Thyroid gland (tissue), 4 donors: Measurements from ENCODE around the gene RHBDD2. TPM values are rescaled to one million over a fixed set of nuclear protein-coding genes. Genes with fewer than 3 reads are reported as not detected.

Experiments used
- DNase-seq, 2 donors: peaks; one replicate each; pipeline ENCODE4 v3.0.0-alpha.2; 2019
- H3K27ac ChIP-seq, 3 donors: fragments of 200-600 bp; sonication (generic); 1 replicate in 2 of 3; 2 replicates in 1 of 3; pipeline ENCODE4 v1.5.1; 2016 to 2019; ENCODE audit warnings: mild to moderate bottlenecking in 1 of 3, moderate library complexity in 1 of 3
- H3K27me3 ChIP-seq: fragments of 200-600 bp; sonication (generic); one replicate; pipeline ENCODE4 v1.5.1; 2019
- H3K36me3 ChIP-seq, 2 donors: fragments of 200-600 bp; sonication (generic); one replicate each; pipeline ENCODE4 v1.5.1; 2016 to 2019
- H3K4me1 ChIP-seq, 2 donors: fragments of 200-600 bp; sonication (generic); one replicate each; pipeline ENCODE4 v1.5.1; 2017 to 2019
- H3K4me3 ChIP-seq, 3 donors: fragments of 200-600 bp; sonication (generic); replicated peaks in 1 of 3; 1 replicate in 2 of 3; 2 replicates in 1 of 3; pipeline ENCODE4 v1.5.1; 2016; ENCODE audit warnings: mild to moderate bottlenecking in 1 of 3
- H3K9me3 ChIP-seq: fragments of 200-600 bp; sonication (generic); one replicate; pipeline ENCODE4 v1.5.1; 2017
- CTCF ChIP-seq, 6 experiments: fragments of 200-600 bp in 3 of 6; fragments of 450-650 bp in 3 of 6; sonication (generic) in 3 of 6; IDR thresholded peaks; one replicate each; pipeline ENCODE4 v1.5.1; 2016 to 2019; ENCODE audit warnings: antibody characterized with exemption in 6 of 6, mild to moderate bottlenecking in 2 of 6, inconsistent platforms in 1 of 6, moderate library complexity in 1 of 6
- POLR2A ChIP-seq, 2 donors: fragments of 450-650 bp; IDR thresholded peaks; one replicate each; pipeline ENCODE4 v1.6.1; 2017; ENCODE audit warnings: antibody characterized with exemption in 2 of 2, mild to moderate bottlenecking in 2 of 2, moderate library complexity in 1 of 2
- WGBS, 2 donors: methylation state at CpG; one replicate each; pipeline ENCODE4 v1.1.5; 2017; 5-methylcytosine and 5-hydroxymethylcytosine counted together
- intact Hi-C: fragments of 100-400 bp; cut with DNase I; formaldehyde crosslinking; loops from one replicate; pipeline ENCODE4 v1.15.1; 2023
- total RNA-seq, 4 donors: library from RNA; depleted of rRNA; stranded (reverse); fragments of >200 nt; gene quantifications; one replicate each; pipeline ENCODE4 v1.2.3, GENCODE V29; 2016

The RHBDD2 gene
- total RNA-seq, 4 donors from 2014 or later: 68.9 to 170 (median 129) TPM

- WGBS, 2 donors: 82 to 87% methylated on average over 5 of the region's 5 CpGs
- Histone ChIP-seq H3K4me3 (no peak overlapping the region), H3K27me3 (no peaks in the 10 kb centered on the region), H3K27ac (peak overlapping the region; percentile 25 to 60 (median 41)), H3K4me1 (peaks cover 7 to 22% of the 10 kb centered on the region in 2 donors), H3K9me3 (no peaks in the 10 kb centered on the region), H3K36me3 (peaks cover 36 to 50% of the 10 kb centered on the region in 2 donors)
- TF ChIP-seq POLR2A (IDR thresholded peaks at IDR 0.05): no peak
- TF ChIP-seq CTCF (IDR thresholded peaks at IDR 0.05): no peak
- DNase-seq: peak; percentile 24 to 32
- intact Hi-C loops: loop anchor here (5.0 kb wide), 1 partner anchor 108 kb away; the partner anchor contains the start of gene TMEM120A
Observed at GRCh38 chr7:75884476-75884875, 5.6 kb downstream of the RHBDD2 start.

GRCh38 chr7:75885036-75885435 is 6.2 kb downstream of the RHBDD2 start:
- intact Hi-C loops: no loop called here
- WGBS, 2 donors: 62 to 76% methylated on average over 3 of the region's 3 CpGs
- peak overlapping the region; percentile 25 to 41 (median 35) for H3K27ac ChIP-seq
- TF ChIP-seq POLR2A (IDR thresholded peaks at IDR 0.05): no peak
- no peak for TF ChIP-seq CTCF (IDR thresholded peaks at IDR 0.05)
- peaks cover 4 to 19% of the 10 kb centered on the region in 2 donors for H3K4me1 ChIP-seq
- no peaks in the 10 kb centered on the region for H3K27me3 ChIP-seq
- no peak overlapping the region for H3K4me3 ChIP-seq
- no peaks in the 10 kb centered on the region for H3K9me3 ChIP-seq
- DNase-seq: peak; percentile 69 to 71
- peaks cover 36 to 50% of the 10 kb centered on the region in 2 donors for H3K36me3 ChIP-seq

- Histone ChIP-seq H3K36me3 (peaks cover 23 to 38% of the 10 kb centered on the region in 2 donors), H3K4me1 (peaks cover 10 to 26% of the 10 kb centered on the region in 2 donors), H3K27ac (no peak overlapping the region), H3K27me3 (no peaks in the 10 kb centered on the region), H3K9me3 (no peaks in the 10 kb centered on the region), H3K4me3 (no peak overlapping the region)
- DNase-seq: no peak
- TF ChIP-seq POLR2A (IDR thresholded peaks at IDR 0.05) (no peak), CTCF (IDR thresholded peaks at IDR 0.05) (no peak)
- WGBS, 2 donors: 93 to 95% methylated on average over 12 to 13 of the region's 13 CpGs
- intact Hi-C loops: no loop called here
Observed at GRCh38 chr7:75887669-75888369, 9.0 kb downstream of the RHBDD2 start.

- intact Hi-C loops: no loop called here
- TF ChIP-seq CTCF (IDR thresholded peaks at IDR 0.05) (no peak), POLR2A (IDR thresholded peaks at IDR 0.05) (no peak)
- DNase-seq: no peak
- H3K36me3 ChIP-seq: peaks cover 15 to 35% of the 10 kb centered on the region in 2 donors
- H3K4me1 ChIP-seq: peaks cover 15 to 34% of the 10 kb centered on the region in 2 donors
- WGBS, 2 donors: 84 to 87% methylated on average over 15 to 23 of the region's 23 CpGs
- H3K27ac ChIP-seq: no peak overlapping the region
- no peaks in the 10 kb centered on the region for H3K9me3 ChIP-seq
- H3K4me3 ChIP-seq: no peak overlapping the region
- no peaks in the 10 kb centered on the region for H3K27me3 ChIP-seq
Observed at GRCh38 chr7:75888464-75889222, 9.8 kb downstream of the RHBDD2 start.
